Measurements from ENCODE around the gene MVD. TPM values are rescaled to one million over a fixed set of nuclear protein-coding genes. Genes with fewer than 3 reads are reported as not detected.

MVD gene
- total and polyA plus RNA-seq, 2 of the 13 experiments (the other 11 are each of a cell fraction or from before 2014, with no cell fraction given) = 28.1 to 187 TPM

- TF ChIP-seq, protein P1, sequence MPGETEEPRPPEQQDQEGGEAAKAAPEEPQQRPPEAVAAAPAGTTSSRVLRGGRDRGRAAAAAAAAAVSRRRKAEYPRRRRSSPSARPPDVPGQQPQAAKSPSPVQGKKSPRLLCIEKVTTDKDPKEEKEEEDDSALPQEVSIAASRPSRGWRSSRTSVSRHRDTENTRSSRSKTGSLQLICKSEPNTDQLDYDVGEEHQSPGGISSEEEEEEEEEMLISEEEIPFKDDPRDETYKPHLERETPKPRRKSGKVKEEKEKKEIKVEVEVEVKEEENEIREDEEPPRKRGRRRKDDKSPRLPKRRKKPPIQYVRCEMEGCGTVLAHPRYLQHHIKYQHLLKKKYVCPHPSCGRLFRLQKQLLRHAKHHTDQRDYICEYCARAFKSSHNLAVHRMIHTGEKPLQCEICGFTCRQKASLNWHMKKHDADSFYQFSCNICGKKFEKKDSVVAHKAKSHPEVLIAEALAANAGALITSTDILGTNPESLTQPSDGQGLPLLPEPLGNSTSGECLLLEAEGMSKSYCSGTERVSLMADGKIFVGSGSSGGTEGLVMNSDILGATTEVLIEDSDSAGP (CRISPR knock-in tag; IDR thresholded peaks at IDR 0.05; ENCODE audit: borderline replicate concordance) = peak; percentile 72
- TF ChIP-seq REL (CRISPR knock-in tag; conservative IDR thresholded peaks at IDR 0.05) (no peak; the same call in 1 of the 2 replicates), AHR (CRISPR knock-in tag; IDR thresholded peaks at IDR 0.05) (peak; percentile 57; the same call in 1 of the 2 replicates), MIER2 (CRISPR knock-in tag; IDR thresholded peaks at IDR 0.05) (peak; percentile 54; the same call in 1 of the 2 replicates), MEF2D (CRISPR knock-in tag; IDR thresholded peaks at IDR 0.05) (no peak), ZNF382 (CRISPR knock-in tag; IDR thresholded peaks at IDR 0.05; ENCODE audit: borderline replicate concordance) (no peak), HDAC6 (IDR thresholded peaks at IDR 0.05; ENCODE audit: low read depth, low read length) (no peak), FOXM1 (CRISPR knock-in tag; IDR thresholded peaks at IDR 0.05) (no peak), SSRP1 (CRISPR knock-in tag; IDR thresholded peaks at IDR 0.05) (no peak), KDM2A (CRISPR knock-in tag; IDR thresholded peaks at IDR 0.05; ENCODE audit: borderline replicate concordance, low read depth) (peak; percentile 92), ZNF468 (CRISPR knock-in tag; IDR thresholded peaks at IDR 0.05) (no peak), RFX1 (IDR thresholded peaks at IDR 0.05) (no peak), ZNF235 (CRISPR knock-in tag; IDR thresholded peaks at IDR 0.05; ENCODE audit: borderline replicate concordance) (peak; percentile 86; the same call in 1 of the 2 replicates), KMT2A (CRISPR knock-in tag; IDR thresholded peaks at IDR 0.05) (peak; percentile 80; the same call in 1 of the 2 replicates), ZNF710 (CRISPR knock-in tag; IDR thresholded peaks at IDR 0.05; ENCODE audit: borderline replicate concordance) (0 out of 2 replicates have a peak, but pooled peaks have one; percentile 24), PAF1 (CRISPR knock-in tag; IDR thresholded peaks at IDR 0.05) (no peak), RBFOX2 (IDR thresholded peaks at IDR 0.05; ENCODE audit: low read depth, low read length) (peak; percentile 84), RARA (CRISPR knock-in tag; IDR thresholded peaks at IDR 0.05) (peak; percentile 52), NFE2L2 (IDR thresholded peaks at IDR 0.05; ENCODE audit: low read length) (no peak), PTBP1 (IDR thresholded peaks at IDR 0.05; ENCODE audit: low read depth, low read length, poor library complexity, severe bottlenecking) (no peak), MXD1 (CRISPR knock-in tag; IDR thresholded peaks at IDR 0.05) (peak; percentile 99), ZNF232 (CRISPR knock-in tag; IDR thresholded peaks at IDR 0.05; ENCODE audit: borderline replicate concordance) (peak; percentile 66; the same call in 1 of the 2 replicates), HOXA9 (CRISPR knock-in tag; IDR thresholded peaks at IDR 0.05; ENCODE audit: borderline replicate concordance) (no peak), RORA (CRISPR knock-in tag; IDR thresholded peaks at IDR 0.05) (no peak), RAD51 (IDR thresholded peaks at IDR 0.05; ENCODE audit: borderline replicate concordance) (no peak)
- TF ChIP-seq, protein P2, sequence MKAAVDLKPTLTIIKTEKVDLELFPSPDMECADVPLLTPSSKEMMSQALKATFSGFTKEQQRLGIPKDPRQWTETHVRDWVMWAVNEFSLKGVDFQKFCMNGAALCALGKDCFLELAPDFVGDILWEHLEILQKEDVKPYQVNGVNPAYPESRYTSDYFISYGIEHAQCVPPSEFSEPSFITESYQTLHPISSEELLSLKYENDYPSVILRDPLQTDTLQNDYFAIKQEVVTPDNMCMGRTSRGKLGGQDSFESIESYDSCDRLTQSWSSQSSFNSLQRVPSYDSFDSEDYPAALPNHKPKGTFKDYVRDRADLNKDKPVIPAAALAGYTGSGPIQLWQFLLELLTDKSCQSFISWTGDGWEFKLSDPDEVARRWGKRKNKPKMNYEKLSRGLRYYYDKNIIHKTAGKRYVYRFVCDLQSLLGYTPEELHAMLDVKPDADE (CRISPR knock-in tag; IDR thresholded peaks at IDR 0.05) = no peak
Measured at GRCh38 chr16:88706229-88706964, 43.5 kb upstream of the MVD start, which contains the start of the genes CTU2 and RNF166 (continued).

Measured in HepG2 (cell line).